ENCODE measurements around the gene C11orf65.

Gene C11orf65, protein sequence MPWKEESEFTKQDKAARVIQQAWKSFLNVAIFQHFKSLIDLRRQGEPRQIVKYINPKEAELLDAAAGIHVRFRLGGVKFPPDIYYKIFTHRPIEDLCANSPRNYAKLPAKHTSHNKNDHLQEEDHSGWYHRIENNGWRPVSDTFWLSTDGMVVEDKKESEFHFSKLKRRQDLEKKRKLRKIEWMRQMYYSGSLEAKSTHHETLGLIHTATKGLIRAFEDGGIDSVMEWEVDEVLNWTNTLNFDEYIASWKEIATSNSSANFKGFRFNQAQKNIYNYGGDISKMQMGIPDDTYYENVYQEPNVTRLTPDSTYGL

DNA sequence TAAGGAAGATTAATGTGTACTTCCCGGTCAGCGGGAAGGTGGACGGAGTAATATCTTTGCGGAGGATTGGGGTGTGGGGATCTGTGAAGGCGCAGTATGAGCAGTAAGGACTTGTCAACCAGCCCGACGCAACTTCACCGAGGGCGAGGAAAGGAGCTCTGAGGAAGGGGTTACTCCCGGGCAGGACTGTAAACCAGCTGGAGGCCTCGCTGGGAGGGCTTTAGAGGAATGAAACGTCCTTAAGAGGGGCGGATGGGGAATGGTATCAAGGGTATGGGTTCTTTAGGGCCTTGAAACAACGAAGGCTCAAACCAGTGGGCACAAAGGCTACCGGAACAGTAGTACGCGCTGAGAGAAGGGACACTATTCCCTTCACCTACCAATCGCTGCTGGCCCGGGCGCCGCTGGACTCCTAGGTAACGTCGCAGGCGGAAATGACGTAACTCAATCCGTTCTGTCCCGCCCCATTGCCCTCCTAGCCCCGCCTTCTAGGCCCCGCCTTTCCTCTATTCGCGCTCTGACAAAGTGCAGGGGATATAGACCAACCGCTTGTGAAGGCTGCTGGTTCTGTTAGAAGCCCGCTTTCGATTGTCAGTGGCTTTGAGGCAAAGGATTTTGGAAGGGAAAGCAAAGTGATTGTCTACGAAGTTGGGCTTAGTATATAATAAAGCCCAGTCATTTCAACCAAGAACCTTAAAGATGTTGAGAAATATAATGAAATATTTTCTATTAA lies at the start of gene C11orf65:
TSS of gene C11orf65 (minus strand) at position 439 of the 733 bp plus-strand sequence. CDS start 5,970 bp downstream, outside the sequence.
- peak; percentile 98 to 99 for DNase-seq

DNA sequence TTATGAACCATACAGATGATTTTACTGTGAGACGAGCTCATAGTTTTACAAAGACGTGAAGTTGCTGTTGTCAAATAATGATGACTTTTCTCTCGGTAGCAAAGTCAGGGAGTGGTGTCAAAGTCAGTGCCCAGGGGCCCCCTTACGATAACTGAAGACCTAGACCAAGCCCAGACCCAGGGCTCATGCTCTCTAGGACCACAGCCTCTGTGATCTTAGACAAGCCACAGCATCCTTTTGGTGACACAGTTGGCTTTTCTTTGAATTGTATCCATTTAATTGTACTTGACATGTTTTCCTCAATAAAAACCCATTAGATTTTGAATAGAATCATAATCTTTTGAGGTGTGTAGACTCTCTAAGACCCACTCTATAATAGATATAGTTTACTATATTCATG lies 48.8 kb upstream of the C11orf65 start:
- DNase-seq, result no peak

DNA sequence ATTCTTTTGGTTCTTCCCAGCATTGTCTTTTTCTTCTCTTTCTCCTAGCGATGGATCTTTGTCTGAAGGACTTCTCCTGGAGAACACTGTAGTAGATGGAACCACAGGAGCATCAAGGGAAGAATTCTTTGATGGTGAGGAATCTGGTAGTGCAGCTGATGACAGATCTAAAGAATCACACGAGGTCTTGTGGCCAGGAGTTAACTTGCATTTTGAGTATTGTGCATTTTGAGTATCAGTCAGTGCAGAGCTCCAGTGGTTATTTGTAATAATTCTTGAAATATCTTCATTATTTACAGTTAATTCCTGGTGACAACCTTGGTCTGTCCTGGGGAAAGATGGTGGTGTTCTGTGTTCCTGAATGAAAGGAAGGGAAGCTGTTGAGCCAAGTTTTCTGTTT lies 45.4 kb upstream of the C11orf65 start:
- no peak for DNase-seq

DNA sequence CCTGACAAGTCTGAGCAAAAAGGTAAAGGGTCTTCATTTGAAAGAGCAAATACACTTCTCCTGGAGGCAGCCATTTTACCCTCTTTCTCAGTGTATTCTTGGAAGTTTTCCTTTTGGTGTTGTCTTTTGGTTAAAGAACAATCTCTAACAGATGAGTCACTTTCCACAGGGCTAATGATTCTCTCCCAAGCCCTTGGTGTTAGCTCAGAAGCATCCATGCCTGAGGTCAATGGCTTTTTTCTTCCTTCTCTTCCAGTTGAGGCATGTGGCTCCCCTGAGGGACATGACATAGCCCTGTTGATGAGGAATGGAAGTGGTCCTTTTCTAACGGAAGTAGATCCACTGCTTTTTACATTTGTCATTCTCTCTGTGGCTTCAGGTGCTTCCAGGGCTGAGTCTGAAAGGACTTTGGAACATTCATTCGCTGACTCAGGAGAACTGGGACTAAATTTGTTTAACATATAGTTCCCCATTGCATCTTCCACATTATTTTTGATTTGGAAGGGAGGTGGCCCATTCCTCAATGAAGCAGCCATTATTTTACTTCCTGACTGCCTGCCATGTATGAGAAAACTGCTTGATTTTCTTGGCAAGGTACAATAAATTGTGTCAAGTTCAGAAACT lies 44.6 kb upstream of the C11orf65 start:
- no peak for DNase-seq

DNA sequence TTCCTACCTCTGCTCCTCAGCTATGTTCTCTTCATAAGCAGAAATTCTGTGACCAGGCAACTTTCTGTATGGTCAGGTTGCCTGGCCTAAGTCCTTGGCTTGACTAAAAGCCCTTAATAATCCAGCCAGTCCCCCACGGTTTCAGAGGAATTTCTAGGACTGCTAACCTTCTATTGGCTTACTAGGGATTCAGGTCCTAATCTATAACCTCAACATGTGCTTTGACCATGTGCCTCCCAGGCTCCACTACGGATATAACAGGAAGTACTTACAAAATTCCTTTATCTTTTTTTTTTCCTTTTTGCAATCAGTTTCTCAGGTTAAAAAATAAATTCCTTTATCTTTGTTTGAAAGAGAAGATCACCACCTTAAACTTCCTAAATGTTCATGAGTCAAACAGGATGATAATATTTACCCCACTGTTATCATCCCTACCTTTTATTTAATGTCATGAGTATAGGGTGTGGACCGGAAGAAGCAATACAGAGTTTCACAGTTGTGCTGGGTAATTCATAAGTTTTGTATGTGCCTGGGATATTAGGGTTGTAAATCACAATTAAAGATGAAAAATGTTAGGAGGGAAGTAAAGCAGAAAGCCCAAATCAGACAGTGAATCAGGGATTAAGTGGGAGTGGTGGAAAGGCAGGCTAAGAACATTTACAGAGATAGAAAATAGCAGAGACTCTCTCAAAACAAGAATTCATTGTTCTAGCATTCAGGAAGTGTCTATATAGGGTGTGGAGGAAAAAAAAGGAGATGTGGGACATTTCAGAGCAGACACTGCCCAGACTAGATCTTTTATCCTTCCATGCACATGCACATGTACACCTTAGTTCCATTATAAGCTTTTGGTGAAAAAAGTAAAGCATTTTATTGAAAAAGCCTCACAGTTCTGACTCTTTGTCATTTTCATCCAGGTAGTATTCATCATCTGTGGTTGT lies 41.6 kb upstream of the C11orf65 start:
- DNase-seq, result no peak

DNA sequence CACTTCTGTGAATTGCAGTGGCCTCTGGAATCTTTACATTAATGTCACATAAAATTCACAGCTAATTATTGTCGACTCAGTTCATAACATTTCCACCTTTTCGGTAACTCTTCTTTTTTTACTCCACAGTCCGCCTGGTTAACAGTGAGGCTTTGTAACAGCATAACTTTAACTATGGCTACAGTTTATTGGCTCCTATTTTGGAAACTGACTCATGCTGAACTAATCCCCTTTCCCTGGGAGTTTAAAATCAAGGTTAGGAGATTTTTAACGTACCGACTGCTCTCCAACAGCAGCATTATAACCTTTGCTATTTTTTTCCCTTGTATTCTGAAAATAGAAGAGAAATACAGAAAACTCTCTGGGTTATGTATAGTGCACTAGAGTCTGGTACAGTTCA lies 34.1 kb upstream of the C11orf65 start:
- DNase-seq, result no peak

DNA sequence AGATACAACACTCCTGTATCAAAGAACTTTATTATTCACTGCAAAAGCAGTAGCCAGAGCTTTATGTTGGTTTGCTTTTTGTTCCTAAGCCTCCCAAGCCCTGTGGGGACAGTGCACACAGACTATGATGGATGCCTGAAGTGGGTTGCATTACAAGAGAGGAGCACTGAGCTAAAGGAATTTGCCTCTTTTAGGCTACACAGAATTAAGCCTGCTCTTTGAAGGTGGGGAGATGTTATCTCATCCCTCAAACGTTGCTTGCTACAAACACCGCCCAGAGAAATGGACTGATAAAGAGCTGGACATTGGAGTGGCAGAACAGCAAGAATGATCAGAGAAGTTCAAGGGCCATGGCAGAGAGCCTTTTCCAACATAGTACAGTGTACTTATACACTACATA lies 33.4 kb upstream of the C11orf65 start:
- no peak for DNase-seq

DNA sequence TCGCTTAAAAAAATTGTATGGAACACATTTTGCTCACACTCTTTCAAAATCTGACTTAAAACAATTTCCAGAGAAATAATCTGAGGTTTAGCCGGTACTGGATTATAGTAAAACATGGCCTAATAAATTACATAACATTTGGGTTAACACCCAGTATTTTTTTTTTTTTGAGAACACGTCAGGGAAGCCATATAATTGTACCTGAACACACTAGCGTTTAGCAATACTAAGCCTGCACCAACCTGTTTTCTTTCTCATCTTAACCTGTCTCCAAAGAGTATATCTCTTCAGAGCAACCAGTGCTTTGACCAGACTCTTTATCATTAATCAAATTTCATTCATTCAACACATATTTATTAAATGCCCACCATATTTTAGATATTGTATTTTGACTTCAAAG lies 32.8 kb upstream of the C11orf65 start:
- DNase-seq, result no peak

DNA sequence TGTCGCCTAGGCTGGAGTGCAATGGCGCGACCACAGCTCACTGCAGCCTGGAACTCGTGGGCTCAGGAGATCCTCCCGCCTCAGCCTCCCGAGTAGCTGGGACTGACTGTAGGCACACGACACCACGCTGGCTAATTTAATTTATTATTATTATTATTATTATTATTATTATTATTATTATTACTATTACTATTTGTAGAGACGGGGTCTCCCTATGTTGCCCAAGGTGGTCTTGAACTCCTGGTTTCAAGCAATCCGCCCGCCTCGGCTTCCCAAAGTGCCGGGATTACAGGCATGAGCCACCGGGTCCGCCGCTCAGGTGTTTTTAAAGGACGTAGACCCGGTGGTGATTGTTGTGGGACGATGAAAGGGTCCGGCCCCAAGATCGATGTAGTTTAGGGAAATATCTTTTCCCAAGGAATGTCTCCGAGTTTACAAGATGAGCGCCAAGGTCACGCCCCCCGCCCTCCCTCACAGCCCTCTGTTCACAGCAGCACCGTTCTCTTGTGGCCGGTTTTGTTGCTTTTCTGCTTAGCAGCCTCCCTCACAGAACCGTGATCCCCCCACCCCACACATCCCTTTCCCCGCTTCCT lies 31.6 kb upstream of the C11orf65 start:
- DNase-seq, result no peak

DNA sequence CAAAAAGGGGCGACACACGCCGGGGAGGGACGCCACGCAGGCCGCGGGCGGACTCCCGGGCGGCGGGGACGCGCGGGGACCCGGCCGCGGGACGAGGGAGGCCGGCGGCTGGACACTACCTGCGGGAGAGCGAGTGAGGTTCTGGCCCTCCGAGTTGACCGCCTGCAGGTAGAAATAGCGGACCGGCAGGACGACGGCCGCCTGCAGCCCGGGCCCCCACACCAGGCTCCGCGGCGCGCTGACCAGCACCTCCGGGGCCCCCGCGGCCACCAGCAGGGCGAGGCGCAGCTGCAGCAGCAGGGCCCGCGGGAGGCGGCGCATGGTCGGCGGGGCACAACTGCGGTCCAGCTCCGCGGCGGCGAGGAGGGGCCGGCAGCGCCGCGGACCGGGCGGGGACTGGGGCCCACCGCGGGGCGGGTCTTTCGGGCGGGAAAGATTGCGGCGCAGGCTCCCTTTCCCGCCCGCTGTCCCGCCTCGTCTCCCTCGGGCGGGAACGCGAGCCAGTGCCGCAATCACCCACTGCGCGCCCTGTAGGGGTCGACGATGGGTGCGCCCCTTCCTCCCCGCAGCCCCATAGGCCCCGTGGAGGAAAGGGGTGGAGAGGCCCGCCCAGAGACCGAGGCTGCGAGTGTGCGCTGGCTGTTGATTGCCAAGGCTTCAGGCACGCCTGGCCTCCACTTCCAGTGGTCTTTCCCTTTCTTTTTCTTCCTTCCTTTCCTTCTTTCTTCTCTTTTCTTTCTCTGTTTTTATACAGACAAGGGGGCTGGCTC lies 30.9 kb upstream of the C11orf65 start, which contains the start of gene POGLUT3:
TSS of gene POGLUT3 (minus strand) at position 339 of the 770 bp plus-strand sequence. CDS start at position 321, 18 bp downstream.
- DNase-seq, result peak; percentile 72 to 77

DNA sequence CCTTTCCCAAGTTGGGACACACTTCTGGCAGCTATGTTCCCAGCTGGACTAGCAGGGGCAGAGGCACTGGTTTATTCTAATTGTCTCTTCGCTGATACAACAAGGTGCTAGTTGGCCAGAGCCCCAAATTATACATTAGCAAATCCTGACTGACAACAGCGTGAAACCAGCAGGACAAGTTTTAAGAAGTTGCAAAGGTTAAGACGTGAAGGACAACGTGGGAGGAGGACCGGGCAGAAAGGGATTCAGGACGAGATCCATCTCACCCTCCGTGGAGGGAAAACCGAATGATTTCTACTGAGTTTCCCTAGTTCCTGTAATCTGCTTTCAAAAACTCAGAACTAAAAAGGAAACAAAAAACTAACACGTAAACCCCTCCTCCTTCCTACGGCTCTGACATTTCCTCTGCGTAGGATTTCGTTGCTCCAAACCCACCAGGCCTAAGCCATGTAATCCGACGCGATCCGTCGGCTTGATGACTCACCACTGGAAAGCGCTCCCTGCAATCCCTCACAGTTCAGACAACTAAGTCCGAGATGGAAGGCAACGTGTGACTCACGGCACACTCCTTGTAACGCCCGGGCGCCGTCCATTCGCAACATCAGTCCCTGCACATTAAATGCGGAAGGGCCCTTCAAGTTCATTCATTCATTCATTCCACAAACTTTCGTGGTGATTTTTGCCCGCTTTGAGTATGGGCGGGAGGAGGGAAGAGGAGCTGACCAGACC lies 30.2 kb upstream of the C11orf65 start:
- DNase-seq, result peak; percentile 97 to 99

DNA sequence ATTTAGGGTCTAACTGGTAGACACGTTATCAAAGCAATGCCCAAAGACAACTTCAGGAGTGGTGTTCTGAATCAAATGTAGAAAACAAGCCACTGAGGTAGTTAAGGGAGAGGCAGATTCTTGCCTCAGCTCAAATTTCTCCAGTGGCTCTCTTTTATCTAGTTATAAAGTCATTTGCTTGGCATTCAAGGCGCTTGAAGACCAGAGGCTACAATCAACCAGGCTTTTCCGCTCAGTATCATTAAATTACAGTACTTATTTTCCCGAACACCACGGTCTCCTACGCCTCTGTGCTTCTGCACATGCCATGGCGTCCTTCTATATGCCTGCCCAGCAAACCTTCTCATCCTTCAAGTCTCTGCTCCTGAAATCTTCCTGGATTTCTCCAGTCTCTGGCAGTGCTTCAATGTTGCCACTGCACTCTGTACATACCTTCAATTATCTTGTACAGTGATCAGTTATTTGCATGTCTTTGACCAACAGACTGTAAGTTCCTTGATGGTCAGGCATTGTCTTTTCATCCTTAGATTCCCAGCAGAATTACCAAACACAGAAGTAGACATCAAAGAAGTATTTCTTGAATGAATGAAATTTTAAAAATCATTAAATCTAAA lies 29.4 kb upstream of the C11orf65 start:
- DNase-seq, result no peak

DNA sequence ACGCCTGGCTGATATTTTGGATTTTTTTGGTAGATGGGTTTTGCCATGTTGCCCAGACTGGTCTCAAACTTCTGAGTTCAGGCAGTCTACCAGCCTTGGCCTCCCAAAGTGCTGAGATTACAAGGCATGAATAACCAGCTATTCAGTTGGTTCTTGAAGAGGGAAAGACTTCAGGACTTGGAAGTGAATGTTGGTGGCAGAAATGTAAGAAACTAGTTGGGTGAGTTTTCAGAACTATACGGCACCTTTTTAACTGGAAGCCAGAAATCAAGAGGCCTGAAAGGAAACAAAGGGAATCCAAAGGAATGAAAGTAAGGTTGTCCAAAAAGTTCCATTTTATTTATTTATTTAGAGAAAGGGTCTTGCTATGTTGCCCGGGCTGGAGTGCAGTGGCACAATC lies 28.0 kb upstream of the C11orf65 start:
- DNase-seq, result no peak

DNA sequence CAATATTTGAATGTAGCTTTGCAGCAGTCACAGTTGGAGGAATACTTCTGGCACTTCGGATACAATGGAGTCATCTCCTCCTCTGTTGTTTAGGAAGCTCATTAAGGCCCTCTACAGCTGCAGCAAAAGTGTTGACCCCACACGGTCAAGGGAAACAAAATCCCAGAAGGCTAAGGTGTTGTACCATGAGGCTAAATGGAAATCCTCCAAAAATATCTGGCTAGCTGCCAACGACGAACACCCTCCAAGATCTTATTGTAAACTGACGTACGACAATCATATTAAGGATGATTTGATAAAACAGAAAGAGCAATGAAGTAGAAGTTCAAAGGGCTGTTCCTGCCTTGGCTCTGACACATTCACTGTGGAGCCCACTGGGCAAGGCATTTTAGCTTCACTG lies 26.9 kb upstream of the C11orf65 start:
- no peak for DNase-seq

DNA sequence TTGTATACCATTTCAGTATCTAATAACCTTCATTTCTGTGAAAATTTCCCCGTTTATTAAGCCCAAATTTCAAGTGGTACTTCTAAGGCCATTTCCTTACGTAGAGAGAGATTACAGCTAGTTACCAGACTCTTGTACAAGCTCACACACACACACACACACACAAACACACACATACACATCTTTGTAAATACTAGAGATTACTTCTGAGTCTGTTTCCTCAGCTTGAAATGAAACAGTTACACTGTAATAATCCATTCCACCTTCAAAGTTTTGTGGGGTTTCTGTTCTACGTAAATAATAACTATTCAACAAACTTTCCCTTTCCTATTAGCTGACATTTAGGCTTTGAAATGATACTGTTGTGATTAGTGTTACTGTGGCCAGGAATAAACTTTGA lies 24.6 kb upstream of the C11orf65 start:
- no peak for DNase-seq

DNA sequence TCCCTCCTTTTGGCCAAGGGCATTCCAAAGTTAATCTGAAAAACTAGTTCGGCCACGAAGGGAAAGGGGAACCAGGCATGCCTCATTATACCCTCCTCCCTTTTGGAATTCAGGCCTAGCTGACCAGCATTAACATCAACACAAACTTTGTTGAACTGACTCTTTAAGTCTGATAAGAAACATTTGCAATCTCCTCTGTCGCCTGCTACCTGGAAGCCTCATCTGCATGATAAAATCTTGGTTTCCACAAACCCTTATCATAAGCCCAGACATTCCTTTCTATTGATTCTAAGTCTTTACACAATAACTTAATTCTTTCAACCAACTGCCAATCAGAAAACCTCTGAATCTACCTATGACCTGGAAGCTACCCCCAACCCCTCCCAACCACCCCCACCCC lies 19.5 kb upstream of the C11orf65 start:
- DNase-seq, result no peak

DNA sequence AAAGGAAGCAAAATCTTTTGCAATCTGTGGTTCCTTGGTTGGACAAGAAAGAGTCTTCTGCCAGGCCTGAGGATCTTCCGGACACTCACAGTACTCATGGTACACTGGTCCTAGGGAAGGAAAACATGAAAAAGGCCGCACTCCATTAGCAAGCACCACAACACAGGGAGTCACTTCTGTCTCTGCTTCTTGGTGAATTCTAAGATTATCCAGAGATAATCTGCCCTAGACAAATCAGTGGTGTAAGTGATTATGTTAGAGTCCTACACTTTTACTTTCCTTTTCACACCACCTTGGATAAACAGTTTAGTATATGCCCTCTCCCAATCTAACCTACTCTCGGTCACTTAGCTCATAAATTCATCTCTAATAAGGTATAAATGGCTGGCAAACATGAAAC lies 19.0 kb upstream of the C11orf65 start:
- no peak for DNase-seq

DNA sequence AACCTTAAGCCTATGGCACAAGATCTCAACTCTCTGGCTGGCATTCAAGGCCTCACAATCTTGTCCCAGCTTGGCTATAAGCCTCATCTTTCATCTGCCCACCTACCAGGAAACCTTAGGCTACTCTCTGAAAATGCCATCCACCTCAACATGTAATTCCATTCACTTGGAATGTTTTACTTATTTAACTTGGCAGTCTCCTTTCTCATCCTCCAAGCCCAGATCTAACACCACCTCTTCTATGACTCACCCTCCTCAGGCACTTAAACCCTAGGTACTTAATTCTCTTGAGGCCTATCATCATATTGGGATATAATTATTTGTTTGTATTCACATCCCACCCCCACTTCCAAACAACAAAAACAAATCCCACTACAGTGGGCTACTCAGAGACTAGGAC lies 15.8 kb upstream of the C11orf65 start:
- no peak for DNase-seq

DNA sequence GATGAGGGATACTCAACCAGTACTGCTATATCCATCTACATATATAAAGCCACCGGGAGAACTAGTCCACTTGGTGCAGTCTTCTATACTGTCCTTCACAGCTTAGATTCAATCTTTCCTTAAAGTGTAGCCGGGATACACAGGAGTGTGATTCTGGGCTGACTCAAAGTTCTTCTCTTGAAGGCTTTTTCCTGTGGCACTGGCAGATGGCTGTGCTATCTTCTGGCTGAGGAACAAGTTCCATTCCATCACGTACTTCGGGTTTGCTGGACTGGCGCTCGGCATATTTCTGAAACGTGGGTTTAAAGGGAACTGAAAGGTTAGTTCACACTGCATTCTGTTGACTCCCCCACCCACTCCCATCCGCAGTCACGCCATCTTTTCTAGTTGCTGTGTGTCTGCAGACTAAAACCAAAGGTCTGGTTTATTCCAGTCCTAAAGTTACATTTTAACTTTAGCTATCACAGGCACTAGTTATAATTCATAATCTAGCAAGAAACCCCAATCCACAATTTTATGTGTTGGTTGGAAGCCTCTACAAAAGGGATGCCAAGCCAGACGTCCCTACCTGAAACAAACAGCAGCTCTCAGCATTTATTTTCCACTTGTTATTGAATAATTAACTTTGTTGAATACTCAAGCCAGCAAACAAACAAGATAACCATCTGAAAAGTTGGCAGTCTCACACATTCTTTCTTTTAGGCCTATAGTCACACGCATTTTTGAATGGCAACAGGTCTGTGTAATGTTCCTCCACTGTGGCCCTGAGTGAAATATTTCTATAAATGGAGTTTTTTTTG lies 7.5 kb upstream of the C11orf65 start:
- no peak for DNase-seq

DNA sequence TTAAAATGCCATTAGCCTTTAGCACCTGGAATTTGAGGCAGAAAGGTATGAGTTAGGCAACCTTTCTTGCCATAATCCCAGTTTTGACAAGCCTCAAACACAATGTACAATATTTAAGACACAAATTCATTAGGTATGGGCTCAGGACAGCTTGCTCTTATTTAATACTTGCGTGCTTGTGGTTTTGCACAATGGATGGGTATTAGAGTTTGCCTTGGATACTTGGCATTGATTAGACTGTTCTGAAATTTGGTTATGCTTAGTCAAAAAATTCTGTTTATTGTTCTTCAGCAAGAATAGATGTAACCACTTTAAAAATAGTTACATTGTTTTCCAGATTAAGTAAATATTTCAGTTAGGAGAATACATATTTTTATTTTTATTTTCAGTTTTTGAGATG lies 5.4 kb upstream of the C11orf65 start:
- DNase-seq, result no peak

Data from SW 1271 (cell line).